IMR-90 (cell line): Measurements from ENCODE around the gene ZNF263. TPM values are rescaled to one million over a fixed set of nuclear protein-coding genes. Genes with fewer than 3 reads are reported as not detected.

Source experiments
- ATAC-seq: fragments of 200-7000 bp; cut with Tn5 transposase; 2 replicates; pipeline ENCODE4 v1.9.1; 2020; ENCODE audit warnings: low read depth, mild to moderate bottlenecking, moderate library complexity
- BruUV-seq: library from RNA; stranded (reverse); fragments of 400-500 nt; replicated peaks from 2 replicates; lab custom pipeline; 2021; lab: Mats Ljungman, UMichigan
- CTCF ChIA-PET: fragments of 300-600 bp; formaldehyde crosslinking; extraction: SDS; loops from one replicate; lab custom pipeline; 2021; ENCODE audit warnings: antibody characterized with exemption; lab: Yijun Ruan, JAX
- POLR2A ChIA-PET: fragments of 300-600 bp; sonication (Branson Sonifier 250); formaldehyde crosslinking; loops from one replicate; lab custom pipeline; 2022; ENCODE audit warnings: antibody characterized with exemption; ENCODE audit not compliant: unreplicated experiment; lab: Charles Lee
- DNase-seq: peaks from one replicate; pipeline ENCODE4 v3.0.0; 2013
- H2AFZ ChIP-seq: replicated peaks from 2 replicates; pipeline ENCODE3; 2013; ENCODE audit warnings: low read length, mild to moderate bottlenecking; ENCODE audit not compliant: poor library complexity
- H2AK5ac ChIP-seq: 2 replicates; pipeline ENCODE4 v1.6.1; 2013; ENCODE audit warnings: low read depth, low read length, inconsistent platforms
- H2AK9ac ChIP-seq: replicated peaks from 2 replicates; pipeline ENCODE3; 2013; ENCODE audit warnings: mild to moderate bottlenecking, low read depth, low read length, moderate library complexity; ENCODE audit not compliant: poor library complexity
- H2BK120ac ChIP-seq: 2 replicates; pipeline ENCODE4 v1.6.1; 2013; ENCODE audit warnings: low read depth, low read length, inconsistent platforms
- H2BK15ac ChIP-seq: 3 replicates; pipeline ENCODE4 v1.6.1; 2013; ENCODE audit warnings: low read depth, low read length, inconsistent platforms
- H2BK20ac ChIP-seq: 2 replicates; pipeline ENCODE4 v1.6.1; 2013; ENCODE audit warnings: low read depth, mild to moderate bottlenecking, inconsistent platforms, low read length, moderate library complexity
- H2BK5ac ChIP-seq: 2 replicates; pipeline ENCODE4 v1.6.1; 2013; ENCODE audit warnings: mild to moderate bottlenecking, low read depth, low read length, inconsistent platforms; ENCODE audit not compliant: poor library complexity, severe bottlenecking
- H3K14ac ChIP-seq: replicated peaks from 2 replicates; pipeline ENCODE4 v1.6.1; 2013; ENCODE audit warnings: low read depth, low read length, inconsistent platforms
- H3K18ac ChIP-seq: 2 replicates; pipeline ENCODE4 v1.6.1; 2013; ENCODE audit warnings: low read depth, low read length, control low read depth
- H3K23ac ChIP-seq: 2 replicates; pipeline ENCODE4 v1.6.1; 2013; ENCODE audit warnings: low read depth, low read length, inconsistent platforms
- H3K27ac ChIP-seq: 2 replicates; pipeline ENCODE4 v1.5.1; 2013; ENCODE audit warnings: mild to moderate bottlenecking, control low read depth, low read length; ENCODE audit not compliant: insufficient read depth
- H3K27me3 ChIP-seq: 2 replicates; pipeline ENCODE4 v1.6.1; 2013; ENCODE audit warnings: low read length; ENCODE audit not compliant: control insufficient read depth, insufficient read depth
- H3K36me3 ChIP-seq: 2 replicates; pipeline ENCODE4 v1.6.1; 2013; ENCODE audit warnings: low read length, mixed read lengths; ENCODE audit not compliant: control insufficient read depth, insufficient read depth
- H3K4ac ChIP-seq: 2 replicates; pipeline ENCODE4 v1.6.1; 2013; ENCODE audit warnings: low read depth, low read length, inconsistent platforms
- H3K4me1 ChIP-seq: 2 replicates; pipeline ENCODE4 v1.6.1; 2013; ENCODE audit warnings: low read length, mixed read lengths; ENCODE audit not compliant: control insufficient read depth, insufficient read depth
- H3K4me2 ChIP-seq: 2 replicates; pipeline ENCODE4 v1.6.1; 2013; ENCODE audit warnings: low read depth, mild to moderate bottlenecking, control low read depth, low read length, moderate library complexity
- H3K4me3 ChIP-seq: 2 replicates; pipeline ENCODE4 v1.5.1; 2013; ENCODE audit warnings: low read depth, mild to moderate bottlenecking, control low read depth, low read length, moderate library complexity; ENCODE audit not compliant: insufficient read depth
- H3K56ac ChIP-seq: 2 replicates; pipeline ENCODE4 v1.6.1; 2013; ENCODE audit warnings: low read length, inconsistent platforms; ENCODE audit not compliant: insufficient read depth; ENCODE audit errors: extremely low read depth
- H3K79me1 ChIP-seq, 2 experiments: 2 replicates each; pipeline ENCODE4 v1.6.1; 2013; ENCODE audit warnings: low read length in 2 of 2, inconsistent platforms in 1 of 2, low read depth in 1 of 2
- H3K9ac ChIP-seq: 2 replicates; pipeline ENCODE4 v1.6.1; 2013; ENCODE audit warnings: low read depth, low read length, control low read depth
- H3K9me1 ChIP-seq: 2 replicates; pipeline ENCODE4 v1.6.1; 2013; ENCODE audit warnings: low read length, inconsistent platforms; ENCODE audit not compliant: insufficient read depth
- H3K9me3 ChIP-seq: 2 replicates; pipeline ENCODE4 v1.6.1; 2013; ENCODE audit warnings: low read length; ENCODE audit not compliant: control insufficient read depth, insufficient read depth
- H4K20me1 ChIP-seq: 2 replicates; pipeline ENCODE4 v1.6.1; 2013; ENCODE audit warnings: low read length, inconsistent platforms; ENCODE audit not compliant: insufficient read depth
- H4K5ac ChIP-seq: 2 replicates; pipeline ENCODE4 v1.6.1; 2013; ENCODE audit warnings: mild to moderate bottlenecking, low read depth, low read length, control low read depth
- H4K8ac ChIP-seq, 2 experiments: 2 replicates each; pipeline ENCODE4 v1.6.1; 2013; ENCODE audit warnings: low read depth in 2 of 2, low read length in 2 of 2, control low read depth in 1 of 2, inconsistent platforms in 1 of 2
- H4K91ac ChIP-seq: 2 replicates; pipeline ENCODE4 v1.6.1; 2013; ENCODE audit warnings: low read depth, low read length, inconsistent platforms; ENCODE audit not compliant: insufficient read depth
- BHLHE40 ChIP-seq: fragments of 150-350 bp; IDR thresholded peaks from 2 replicates; pipeline ENCODE4 v1.6.1; 2016; ENCODE audit warnings: mild to moderate bottlenecking, low read depth, low read length
- CEBPB ChIP-seq: IDR thresholded peaks from 2 replicates; pipeline ENCODE4 v1.6.1; 2012; ENCODE audit warnings: low read depth, low read length, improper control_type of control experiment
- CHD1 ChIP-seq: IDR thresholded peaks from 2 replicates; pipeline ENCODE4 v1.6.1; 2012; ENCODE audit warnings: low read depth, low read length, improper control_type of control experiment
- CTCF ChIP-seq: conservative IDR thresholded peaks from 2 replicates; pipeline ENCODE4 v1.5.1; 2012; ENCODE audit warnings: mild to moderate bottlenecking, low read depth, low read length, improper control_type of control experiment
- FOS ChIP-seq: fragments of 150-350 bp; IDR thresholded peaks from 2 replicates; pipeline ENCODE4 v1.6.1; 2016; ENCODE audit warnings: low read depth, low read length
- MAFK ChIP-seq: IDR thresholded peaks from 2 replicates; pipeline ENCODE4 v1.6.1; 2012; ENCODE audit warnings: low read depth, low read length, improper control_type of control experiment
- RCOR1 ChIP-seq: IDR thresholded peaks from 2 replicates; pipeline ENCODE4 v1.6.1; 2012; ENCODE audit warnings: mild to moderate bottlenecking, low read length, improper control_type of control experiment; ENCODE audit not compliant: insufficient replicate concordance
- SMC3 ChIP-seq: fragments of 150-350 bp; IDR thresholded peaks from 2 replicates; pipeline ENCODE4 v1.6.1; 2016; ENCODE audit warnings: low read depth, mild to moderate bottlenecking, antibody characterized with exemption, low read length, moderate library complexity
- WGBS, 2 experiments: methylation state at CpG; one replicate each; pipeline versions ENCODE4 v1.1.5 to v1.1.7; 2013; ENCODE audit warnings: missing lambda C conversion rate in 2 of 2; ENCODE audit not compliant: insufficient read length in 1 of 2; ENCODE audit errors: extremely low coverage in 2 of 2; 5-methylcytosine and 5-hydroxymethylcytosine counted together
- dilution Hi-C: fragments of 300-500 bp; cut with HindIII; formaldehyde crosslinking; loops from one replicate; pipeline ENCODE4 v1.14.3; 2018; ENCODE audit warnings: low sequenced_read_pairs; ENCODE audit not compliant: unreplicated experiment
- in situ Hi-C: fragments of 300-500 bp; cut with MboI; formaldehyde crosslinking; loops from 3 replicates; pipeline ENCODE4 v1.14.3; 2019; ENCODE audit warnings: low sequenced_read_pairs, inconsistent platforms, mixed read lengths
- intact Hi-C: fragments of 100-400 bp; cut with micrococcal nuclease; formaldehyde crosslinking; loops from 2 replicates; pipeline ENCODE4 v1.10.0; 2022
- polyA plus RNA-seq, 3 experiments: library from polyadenylated mRNA; depleted of rRNA; stranded (reverse); fragments of >200 nt; gene quantifications; 2 replicates each; pipeline ENCODE4 v1.2.3, GENCODE V29; 2012; ENCODE audit warnings: low replicate concordance in 1 of 3
- total RNA-seq: library from RNA; depleted of rRNA; stranded (reverse); fragments of >200 nt; gene quantifications from 2 replicates; pipeline ENCODE4 v1.2.3, GENCODE V29; 2012

The ZNF263 gene
- total and polyA plus RNA-seq, 2 of the 4 experiments (the other 2 are of a cell fraction): 20.8 to 40.3 TPM

- POLR2A ChIA-PET: no interaction called here
- Histone ChIP-seq H3K4ac (no peak overlapping the region), H3K9ac (no peak overlapping the region), H4K8ac (no peak overlapping the region), H3K36me3 (no peaks in the 10 kb centered on the region), H4K20me1 (no peaks in the 10 kb centered on the region), H2BK20ac (no peak overlapping the region), H2AK9ac (no peak overlapping the region), H3K4me1 (no peaks in the 10 kb centered on the region), H3K4me3 (no peak overlapping the region), H3K23ac (no peak overlapping the region), H3K27ac (no peak overlapping the region), H4K5ac (no peak overlapping the region), H2BK15ac (no peak overlapping the region), H2BK5ac (no peak overlapping the region), H3K79me1 (no peaks in the 10 kb centered on the region), H3K14ac (no peak overlapping the region), H3K4me2 (no peak overlapping the region), H4K91ac (no peak overlapping the region), H3K9me3 (no peaks in the 10 kb centered on the region), H3K18ac (no peak overlapping the region), H3K9me1 (no peaks in the 10 kb centered on the region), H2AK5ac (no peak overlapping the region), H3K56ac (no peak overlapping the region), H3K27me3 (peaks cover 13% of the 10 kb centered on the region), H2BK120ac (no peak overlapping the region), H2AFZ (peak overlapping the region; percentile 21)
- BruUV-seq: no TSS peak
- 54% methylated on average over 3 of the region's 11 CpGs; no CpG with 5 or more reads in 1 of the 2 experiments for WGBS, 2 experiments
- intact Hi-C loops (no loop called here), in situ Hi-C loops (no loop called here), dilution Hi-C loops (no loop called here)
- no peak for DNase-seq
- TF ChIP-seq FOS (no peak), RCOR1 (no peak), MAFK (no peak), CTCF (no peak), CHD1 (no peak), CEBPB (no peak), BHLHE40 (no peak), SMC3 (no peak)
- CTCF ChIA-PET: no interaction called here
- no peak for ATAC-seq
Measured at GRCh38 chr16:3242709-3243108, 40.6 kb upstream of the ZNF263 start.
